Chondrocyte (in vitro differentiated cells): ENCODE measurements around the gene GUCY1A2. TPM values are rescaled to one million over a fixed set of nuclear protein-coding genes. Genes with fewer than 3 reads are reported as not detected.

Experiments used
- DNase-seq: peaks from one replicate; pipeline ENCODE4 v3.0.0; 2021; ENCODE audit warnings: mixed read lengths, low spot score
- H3K27ac Mint-ChIP-seq: one replicate; pipeline ENCODE4 v1.8.0; 2021; ENCODE audit warnings: mild to moderate bottlenecking, moderate library complexity, mixed read lengths; ENCODE audit not compliant: unreplicated experiment
- H3K27me3 Mint-ChIP-seq: 2 replicates; pipeline ENCODE4 v1.8.0; 2021; ENCODE audit warnings: low read depth, mixed read lengths
- H3K36me3 Mint-ChIP-seq: 2 replicates; pipeline ENCODE4 v1.8.0; 2021; ENCODE audit warnings: low read depth, mixed read lengths
- H3K4me1 Mint-ChIP-seq: 2 replicates; pipeline ENCODE4 v1.8.0; 2021; ENCODE audit warnings: low read depth, mild to moderate bottlenecking, mixed read lengths
- H3K4me3 Mint-ChIP-seq: one replicate; pipeline ENCODE4 v1.8.0; 2021; ENCODE audit warnings: mild to moderate bottlenecking, moderate library complexity, mixed read lengths; ENCODE audit not compliant: unreplicated experiment
- H3K9me3 Mint-ChIP-seq: 2 replicates; pipeline ENCODE4 v1.8.0; 2021; ENCODE audit warnings: low read depth, mixed read lengths
- CTCF ChIP-seq: fragments of 200-600 bp; sonication (generic); IDR thresholded peaks from 2 replicates; pipeline ENCODE4 v1.5.0; 2021; ENCODE audit warnings: antibody characterized with exemption, mild to moderate bottlenecking, moderate library complexity
- total RNA-seq: library from RNA; stranded (reverse); gene quantifications from 3 replicates; pipeline ENCODE4 v1.2.1, GENCODE V29; 2021

The GUCY1A2 gene
- total RNA-seq, 1 donor from 2014 or later: 17.4 TPM

GRCh38 chr11:106974831-106975230, 43.4 kb downstream of the GUCY1A2 start:
- Mint-ChIP-seq H3K27me3 (no peaks in the 10 kb centered on the region), H3K27ac (peak overlapping the region; percentile 5), H3K36me3 (peaks cover 6% of the 10 kb centered on the region), H3K4me3 (no peak overlapping the region), H3K9me3 (no peaks in the 10 kb centered on the region), H3K4me1 (peaks cover 12% of the 10 kb centered on the region)
- DNase-seq: no peak
- peak; percentile 54 for TF ChIP-seq CTCF

- H3K9me3 Mint-ChIP-seq: no peaks in the 10 kb centered on the region
- H3K27me3 Mint-ChIP-seq: no peaks in the 10 kb centered on the region
- H3K27ac Mint-ChIP-seq: no peak overlapping the region
- TF ChIP-seq CTCF: no peak
- H3K4me3 Mint-ChIP-seq: no peak overlapping the region
- H3K36me3 Mint-ChIP-seq: peaks cover 5% of the 10 kb centered on the region
- H3K4me1 Mint-ChIP-seq: peaks cover 14% of the 10 kb centered on the region
- no peak for DNase-seq
Observed at GRCh38 chr11:106971864-106972263, 46.4 kb downstream of the GUCY1A2 start.

GRCh38 chr11:106969644-106970355, 48.5 kb downstream of the GUCY1A2 start:
- no peak for DNase-seq
- no peaks in the 10 kb centered on the region for H3K27me3 Mint-ChIP-seq
- H3K36me3 Mint-ChIP-seq: no peaks in the 10 kb centered on the region
- no peak for TF ChIP-seq CTCF
- H3K4me1 Mint-ChIP-seq: peaks cover 10% of the 10 kb centered on the region
- H3K27ac Mint-ChIP-seq: no peak overlapping the region
- no peak overlapping the region for H3K4me3 Mint-ChIP-seq
- no peaks in the 10 kb centered on the region for H3K9me3 Mint-ChIP-seq

GRCh38 chr11:106962995-106963394, 55.3 kb downstream of the GUCY1A2 start:
- peak overlapping the region; percentile 10 for H3K27ac Mint-ChIP-seq
- TF ChIP-seq CTCF: no peak
- H3K4me1 Mint-ChIP-seq: peaks cover 56% of the 10 kb centered on the region
- H3K27me3 Mint-ChIP-seq: no peaks in the 10 kb centered on the region
- DNase-seq: no peak
- H3K9me3 Mint-ChIP-seq: no peaks in the 10 kb centered on the region
- peaks cover 2% of the 10 kb centered on the region for H3K36me3 Mint-ChIP-seq
- H3K4me3 Mint-ChIP-seq: no peak overlapping the region

DNA sequence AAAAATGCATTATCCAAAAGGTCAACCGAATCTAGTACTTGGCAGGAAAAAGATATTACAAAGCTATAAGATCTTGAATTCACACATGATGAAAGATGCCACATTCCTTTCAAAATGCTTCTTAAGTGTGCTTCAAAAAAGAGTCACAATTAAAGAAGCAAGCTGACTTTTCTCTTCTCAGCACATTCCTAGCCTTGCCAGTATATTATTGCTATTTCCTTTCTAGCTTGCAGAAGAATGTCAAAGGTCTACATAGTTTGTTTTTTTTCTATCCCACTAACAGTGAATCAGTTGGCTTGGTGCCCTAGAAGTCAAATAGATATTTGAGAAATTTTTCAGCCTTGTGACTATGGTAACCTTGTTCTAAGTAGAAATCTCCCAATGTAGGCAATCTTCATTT, 56.8 kb downstream of the GUCY1A2 start:
- Mint-ChIP-seq H3K9me3 (no peaks in the 10 kb centered on the region), H3K27ac (peak overlapping the region; percentile 89), H3K4me1 (peaks cover 57% of the 10 kb centered on the region), H3K36me3 (peaks cover 2% of the 10 kb centered on the region), H3K27me3 (no peaks in the 10 kb centered on the region), H3K4me3 (no peak overlapping the region)
- DNase-seq: no peak
- no peak for TF ChIP-seq CTCF
